Measurements from ENCODE around the gene LTA4H. TPM values are rescaled to one million over a fixed set of nuclear protein-coding genes. Genes with fewer than 3 reads are reported as not detected.
A peak's percentile ranks its signal among the peaks of the same experiment; 100 is the strongest.
"Not testable (repeated sequence)": the region's sequence is repeated elsewhere in the genome, so short reads cannot be mapped to it uniquely, and the experiment has no call there.

LTA4H gene
- polyA plus RNA-seq (ENCODE audit: insufficient read length in 3 of 3) = 100 to 1,000 TPM; 132 to 142 (median 132) TPM

DNA sequence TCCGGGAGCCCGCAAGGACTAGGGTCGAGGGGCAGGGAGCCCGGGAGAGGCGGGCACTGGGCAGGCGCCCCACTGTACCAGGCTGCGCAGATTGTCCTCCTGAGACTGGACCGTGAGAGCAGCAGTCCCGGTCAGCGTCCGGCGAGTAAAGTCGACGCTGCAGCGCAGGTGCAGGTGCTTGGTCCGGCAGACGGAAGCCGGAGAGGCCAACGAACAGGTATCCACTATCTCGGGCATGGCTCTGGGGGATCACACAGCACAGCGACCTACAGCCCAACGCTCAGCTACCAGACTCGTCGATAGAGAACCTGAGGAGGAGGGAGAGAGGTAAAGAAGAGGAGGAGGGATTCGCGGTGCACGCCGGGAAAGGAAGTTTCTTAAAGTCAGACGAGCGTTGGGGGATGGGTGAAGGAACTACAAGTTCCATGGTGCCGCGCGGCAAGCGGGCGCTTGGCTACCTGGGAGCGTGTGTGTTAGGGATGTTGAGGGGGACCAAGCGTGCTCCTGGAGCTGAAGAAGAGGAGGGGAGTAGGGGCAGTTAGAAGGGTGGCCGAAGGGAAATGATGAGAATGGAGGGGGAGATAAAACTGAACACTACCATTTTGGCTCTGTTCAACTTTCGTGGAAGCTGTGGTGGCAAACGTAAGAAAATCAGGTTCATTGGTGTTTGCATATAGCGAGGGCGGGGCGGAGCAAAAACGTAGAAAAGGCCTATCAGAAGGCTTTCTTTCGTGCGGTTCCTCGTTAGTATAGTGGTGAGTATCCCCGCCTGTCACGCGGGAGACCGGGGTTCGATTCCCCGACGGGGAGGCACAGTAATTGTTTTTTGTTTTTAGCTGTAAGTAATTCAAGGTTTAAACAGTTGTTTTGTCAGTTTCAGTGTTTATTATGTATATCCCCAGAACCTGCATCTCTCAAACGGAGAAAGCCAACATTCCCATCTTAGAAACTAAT lies at the start of gene LTA4H:
LTA4H (minus strand) TSS at position 305 of the 954 bp plus-strand sequence; CDS start at position 237, 68 bp downstream.
- peak; percentile 98 to 100 (median 99) for DNase-seq (ENCODE audit: low read depth in 3 of 3, low spot score in 2 of 3)

DNA sequence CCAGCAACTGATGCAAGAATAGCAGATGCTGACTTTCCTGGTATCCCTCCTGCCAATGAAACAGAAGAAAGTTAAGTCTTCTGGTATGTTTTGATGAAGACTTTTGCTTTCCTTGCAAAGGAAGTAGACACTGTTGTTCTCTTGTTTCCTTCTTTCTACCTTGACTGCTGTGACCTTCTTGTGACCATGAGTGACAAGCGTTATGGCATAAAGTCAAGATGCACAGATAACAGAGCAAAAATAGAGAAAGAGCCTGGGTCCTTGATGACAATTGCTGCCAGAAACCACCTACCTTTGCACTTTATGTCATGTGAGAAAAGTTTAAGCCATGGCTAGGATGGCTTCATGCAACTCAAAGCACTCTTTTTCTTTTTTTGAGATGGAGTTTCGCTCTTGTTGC lies 49.2 kb upstream of the LTA4H start:
- no peak for DNase-seq (ENCODE audit: low read depth in 3 of 3, low spot score in 2 of 3)

DNA sequence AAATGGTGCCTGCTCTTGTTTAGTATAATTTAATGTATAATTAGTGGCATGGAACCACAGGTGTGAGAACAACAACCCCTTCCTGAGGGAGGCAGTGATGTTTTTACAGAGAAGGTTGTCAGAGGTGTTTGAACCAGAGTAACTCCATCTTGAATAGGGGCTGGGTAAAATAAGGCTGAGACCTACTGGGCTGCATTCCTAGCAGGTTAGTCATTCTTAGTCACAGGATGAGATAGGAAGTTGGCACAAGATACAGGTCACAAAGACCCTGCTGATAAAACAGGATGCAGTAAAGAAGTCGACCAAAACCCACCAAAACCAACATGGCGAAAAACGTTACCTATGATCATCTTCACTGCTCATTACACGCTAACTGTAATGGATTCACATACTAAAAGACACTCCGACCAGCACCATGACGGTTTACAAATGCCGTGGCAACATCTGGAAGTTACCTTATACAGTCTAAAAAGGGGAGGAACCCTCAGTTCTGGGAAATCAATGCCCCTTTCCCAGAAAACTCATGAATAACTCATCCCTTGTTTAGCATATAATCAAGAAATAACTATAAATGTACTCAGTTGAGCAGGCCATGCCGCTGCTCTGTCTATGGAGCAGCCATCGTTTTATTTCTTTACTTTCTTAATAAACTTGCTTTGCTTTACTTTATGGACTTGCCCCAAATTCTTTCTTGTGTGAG lies 47.8 kb upstream of the LTA4H start:
- DNase-seq (ENCODE audit: low read depth in 3 of 3, low spot score in 2 of 3) = no peak

DNA sequence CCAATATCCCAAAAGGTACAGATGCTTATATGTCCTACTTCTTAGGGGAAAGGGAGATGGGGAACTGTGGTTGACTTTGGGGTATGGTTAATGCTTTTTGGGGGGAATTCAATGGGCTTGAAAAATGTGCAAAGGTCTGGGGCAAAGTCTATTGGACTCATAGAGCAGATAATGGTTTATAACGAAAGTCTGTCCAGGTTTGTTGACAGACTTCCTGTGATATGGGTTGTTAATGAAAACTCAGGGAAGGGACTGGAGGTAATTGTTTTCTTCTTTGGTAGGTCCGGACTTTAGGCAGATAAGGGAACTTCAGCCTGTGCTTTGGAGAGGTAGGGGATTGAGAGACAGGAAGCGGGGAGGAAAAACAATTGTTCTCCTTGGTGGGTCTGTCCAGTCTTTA lies 46.2 kb upstream of the LTA4H start:
- no peak for DNase-seq (ENCODE audit: low read depth in 3 of 3, low spot score in 2 of 3)

DNA sequence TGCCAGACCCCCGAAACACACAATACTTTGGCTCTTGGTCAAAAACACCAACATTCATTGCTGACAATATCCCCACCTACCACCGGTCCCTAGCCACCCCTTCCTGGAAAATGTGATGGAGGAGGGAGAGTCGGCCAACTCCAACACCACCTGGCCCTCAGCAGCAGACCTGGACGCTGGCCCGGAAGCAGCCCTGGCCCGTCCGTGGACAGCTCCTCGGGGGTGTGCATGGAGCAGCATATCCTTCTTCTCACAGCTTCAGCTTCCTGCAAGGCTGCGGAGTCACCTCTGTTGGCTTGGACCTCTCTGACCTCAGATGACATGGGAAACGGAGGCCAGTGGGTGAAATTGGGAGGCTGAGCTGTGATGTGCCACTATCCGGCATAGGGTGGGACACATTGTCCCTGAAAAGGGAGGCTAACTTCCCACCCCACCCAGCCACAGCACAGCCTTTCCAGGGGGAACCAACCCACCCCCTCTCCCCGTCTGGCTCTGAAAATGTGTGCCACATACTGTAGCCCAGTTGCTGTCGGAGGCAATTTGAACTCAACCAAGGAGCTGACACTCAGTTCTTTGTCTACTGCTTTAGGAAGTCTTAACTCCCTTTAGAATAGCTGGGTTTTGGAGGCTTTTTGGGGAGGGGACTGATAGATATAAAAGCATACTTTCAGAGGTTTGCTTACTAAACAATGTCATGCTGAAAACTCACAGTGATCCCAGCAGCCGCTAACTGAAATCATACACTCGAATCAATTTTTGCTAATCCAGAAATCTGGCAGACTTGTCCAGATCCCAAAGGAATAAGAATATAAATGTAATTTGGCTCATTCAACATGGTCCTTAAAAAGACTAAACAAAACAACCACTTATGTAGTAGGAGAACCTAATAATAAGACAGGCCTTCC lies 43.1 kb upstream of the LTA4H start:
- DNase-seq (ENCODE audit: low read depth in 3 of 3, low spot score in 2 of 3) = no peak

DNA sequence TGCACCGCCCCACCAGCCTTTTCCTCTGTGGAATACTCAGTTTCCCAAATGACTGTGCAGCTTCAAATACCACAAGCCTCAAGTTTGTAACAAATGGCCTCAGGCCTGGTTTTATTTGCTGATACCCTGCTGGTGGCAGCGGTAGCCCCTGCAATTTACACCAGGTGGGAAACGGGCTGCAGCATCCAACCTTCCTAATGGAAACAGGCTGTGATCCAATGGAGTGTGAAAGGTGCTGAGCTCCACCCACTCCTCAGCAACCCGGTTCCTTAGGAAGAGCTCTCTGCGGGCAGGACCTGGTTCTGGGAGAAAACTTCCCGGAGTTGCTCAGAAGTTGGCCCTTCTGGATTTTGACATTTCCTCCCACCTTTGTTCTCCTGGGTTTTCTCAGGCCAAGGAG lies 41.7 kb upstream of the LTA4H start:
- DNase-seq (ENCODE audit: low read depth in 3 of 3, low spot score in 2 of 3) = no peak

DNA sequence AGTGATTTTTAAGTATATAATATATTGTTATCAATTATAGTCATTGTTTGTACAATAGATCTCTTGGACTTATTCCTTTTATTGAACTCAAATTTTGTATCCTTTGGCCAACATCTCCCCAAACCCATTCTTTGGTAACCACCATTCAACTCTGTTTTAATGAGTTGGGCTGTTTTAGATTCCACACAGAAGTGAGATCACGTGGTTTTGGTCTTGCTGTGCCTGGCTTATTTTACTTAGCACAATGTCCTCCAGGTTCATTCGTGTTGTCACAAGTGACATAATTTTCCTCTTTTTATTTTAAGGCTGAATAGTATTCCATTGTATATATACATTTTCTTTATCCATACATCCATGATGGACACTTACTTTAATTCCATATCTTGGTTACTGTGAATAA lies 40.2 kb upstream of the LTA4H start:
- DNase-seq (ENCODE audit: low read depth in 3 of 3, low spot score in 2 of 3) = no peak

DNA sequence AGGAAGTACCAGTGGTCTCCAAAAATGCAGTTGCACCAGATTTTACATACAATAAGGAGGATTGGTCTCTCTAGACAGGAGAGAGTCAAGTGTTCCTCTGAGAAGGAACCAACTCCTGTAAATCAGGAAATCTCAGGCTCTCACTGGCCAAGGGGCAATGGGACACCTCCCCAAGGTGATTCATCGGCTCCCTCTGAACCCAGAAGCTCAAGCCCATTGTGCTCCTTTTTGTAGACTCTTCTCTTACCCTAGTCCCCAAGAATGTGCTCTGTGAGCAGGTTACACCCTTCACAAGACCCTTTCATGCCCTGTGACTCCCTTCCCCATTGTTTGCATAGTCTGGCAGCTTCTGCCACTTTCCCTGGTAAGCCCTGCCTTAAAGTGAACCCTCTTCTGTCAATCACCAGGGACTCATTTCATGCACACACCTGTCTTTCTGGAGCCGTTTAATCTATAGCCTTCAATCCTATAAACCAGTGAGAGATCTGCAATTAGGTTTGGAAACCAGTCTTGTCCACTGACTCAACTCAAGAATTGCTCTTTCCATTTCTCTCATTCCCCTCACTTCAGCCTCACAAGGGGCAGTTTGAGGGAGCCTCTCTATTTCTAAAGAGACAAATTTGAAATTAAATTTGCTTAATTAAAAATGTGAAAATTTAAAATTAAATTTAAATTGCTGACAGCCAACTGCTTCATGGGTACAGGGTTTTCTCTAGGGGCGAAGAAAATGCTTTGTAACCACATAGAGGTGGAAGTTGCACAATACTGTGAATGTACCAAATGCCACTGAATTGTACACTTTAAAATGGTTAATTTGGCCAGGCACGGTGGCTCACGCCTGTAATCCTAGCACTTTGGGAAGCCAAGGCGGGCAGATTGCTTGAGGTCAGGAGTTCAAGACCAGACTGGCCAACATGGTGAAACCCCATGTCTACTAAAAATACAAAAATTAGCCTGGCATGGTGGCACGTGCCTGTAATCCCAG lies 38.3 kb upstream of the LTA4H start:
- DNase-seq (ENCODE audit: low read depth in 3 of 3, low spot score in 2 of 3) = no peak

DNA sequence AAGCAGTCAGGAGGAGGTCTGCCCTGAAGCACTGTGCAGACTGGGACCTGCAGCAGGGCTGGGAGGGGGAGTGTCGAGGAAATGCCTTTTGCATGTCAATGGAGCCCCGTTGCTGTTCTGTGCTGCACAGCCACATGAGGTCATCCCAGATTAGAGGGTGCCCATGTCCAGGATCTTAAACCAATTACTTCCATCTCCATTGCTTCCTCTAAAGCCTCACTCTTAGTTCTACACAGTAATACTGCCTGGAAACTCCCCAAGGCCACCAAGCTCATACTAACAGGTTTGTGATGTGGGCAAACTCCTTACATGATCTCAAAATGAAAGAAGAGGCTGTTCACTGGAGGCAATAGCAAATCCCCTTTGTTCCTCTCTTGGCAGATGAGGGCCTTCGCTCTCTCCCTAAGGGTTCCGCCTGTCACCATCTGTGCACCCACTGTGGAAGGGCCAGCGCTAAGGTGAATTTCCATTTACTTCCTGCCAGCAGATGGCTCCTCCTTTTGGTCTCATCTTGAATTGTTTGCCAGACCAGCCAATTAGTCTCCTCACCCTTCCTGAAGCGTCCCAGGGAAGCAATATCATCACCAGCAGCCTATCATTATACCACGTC lies 35.4 kb upstream of the LTA4H start:
- no peak for DNase-seq (ENCODE audit: low read depth in 3 of 3, low spot score in 2 of 3)

DNA sequence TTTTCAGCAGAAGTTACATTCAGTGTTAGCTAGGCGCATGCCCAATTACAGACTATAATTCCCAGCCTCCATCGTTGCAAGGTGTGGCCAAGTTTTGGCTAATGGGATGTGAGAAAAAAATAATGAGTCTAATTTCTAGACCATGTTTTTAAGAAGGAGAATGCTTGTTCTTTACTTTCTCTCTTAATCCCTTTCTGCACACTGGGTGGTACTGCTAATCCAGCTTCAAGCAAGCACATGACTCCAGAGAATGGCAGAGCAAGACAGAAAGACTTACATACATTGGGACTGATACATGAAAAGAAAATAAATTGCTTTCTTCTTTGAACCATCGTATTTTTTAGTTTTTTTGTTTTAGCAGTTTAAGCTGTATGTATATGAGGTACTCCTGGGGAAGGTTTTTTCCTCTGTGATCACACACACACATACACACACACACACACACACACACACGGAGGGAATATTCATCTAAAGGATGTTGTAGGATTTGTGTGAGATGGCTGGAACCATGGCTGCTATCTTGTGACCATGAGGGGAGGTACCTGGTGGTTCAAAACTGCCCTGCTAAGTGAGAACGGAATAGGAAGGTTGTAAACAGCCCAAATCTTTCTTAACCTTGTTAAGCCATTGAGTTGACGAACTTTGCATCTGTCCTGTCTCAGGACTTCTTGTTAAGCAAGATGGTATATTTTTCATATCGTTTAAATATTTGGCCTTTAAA lies 34.3 kb upstream of the LTA4H start:
- no peak for DNase-seq (ENCODE audit: low read depth in 3 of 3, low spot score in 2 of 3)

DNA sequence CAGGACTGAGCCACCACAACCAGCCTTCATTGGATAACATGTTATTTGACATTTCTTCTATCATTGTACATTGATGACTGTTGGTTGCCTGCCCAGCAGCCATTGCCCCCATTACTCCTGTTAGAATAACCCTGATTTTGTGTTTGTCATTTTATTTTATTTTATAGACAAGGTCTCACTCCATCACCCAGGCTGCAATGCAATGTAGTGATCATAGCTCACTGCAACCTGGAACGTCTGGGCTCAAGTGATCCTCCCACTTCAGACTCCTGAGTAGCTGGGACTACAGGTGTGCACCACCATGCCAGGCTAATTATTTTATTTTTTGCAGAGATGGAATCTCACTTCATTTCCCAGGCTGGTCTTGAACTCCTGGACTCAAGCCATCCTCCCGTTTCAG lies 33.2 kb upstream of the LTA4H start:
- DNase-seq (ENCODE audit: low read depth in 3 of 3, low spot score in 2 of 3) = no peak

DNA sequence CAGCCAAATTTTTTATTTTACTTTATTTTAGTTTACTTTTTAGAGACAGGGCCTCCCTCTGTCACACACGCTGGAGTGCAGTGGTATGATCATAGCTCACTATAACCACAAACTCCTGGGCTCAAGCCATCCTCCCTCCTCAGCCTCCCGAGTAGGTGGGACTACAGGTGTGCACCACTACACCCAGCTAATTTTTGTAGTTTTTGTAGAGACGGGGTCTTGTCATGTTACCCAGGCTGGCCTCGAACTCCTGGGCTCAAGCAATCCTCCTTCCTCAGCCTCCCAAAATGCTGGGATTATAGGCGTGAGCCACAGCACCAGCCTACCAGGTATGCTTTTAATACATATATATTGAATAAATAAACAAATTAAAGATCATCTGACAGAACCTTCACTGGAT lies 32.7 kb upstream of the LTA4H start:
- DNase-seq (ENCODE audit: low read depth in 3 of 3, low spot score in 2 of 3) = no peak

DNA sequence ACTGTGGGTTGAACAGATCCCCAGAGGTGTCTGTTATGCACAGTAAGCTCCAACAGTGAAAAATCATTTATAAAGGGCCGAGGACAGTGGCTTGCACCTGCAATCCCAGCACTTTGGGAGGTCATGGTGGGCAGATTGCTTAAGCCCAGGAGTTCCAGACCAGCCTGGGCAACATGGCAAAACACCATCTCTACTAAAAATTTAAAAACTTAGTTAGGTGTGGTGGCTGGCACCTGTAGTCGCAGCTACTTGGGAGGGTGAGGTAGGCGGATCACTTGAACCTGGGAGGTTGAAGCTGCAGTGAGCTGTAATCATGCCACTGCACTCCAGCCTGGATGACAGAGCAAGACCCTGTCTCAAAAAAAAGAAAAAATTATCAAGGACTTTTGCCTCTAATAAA lies 30.4 kb upstream of the LTA4H start:
- not testable (repeated sequence) for DNase-seq (ENCODE audit: low read depth in 3 of 3, low spot score in 2 of 3)

DNA sequence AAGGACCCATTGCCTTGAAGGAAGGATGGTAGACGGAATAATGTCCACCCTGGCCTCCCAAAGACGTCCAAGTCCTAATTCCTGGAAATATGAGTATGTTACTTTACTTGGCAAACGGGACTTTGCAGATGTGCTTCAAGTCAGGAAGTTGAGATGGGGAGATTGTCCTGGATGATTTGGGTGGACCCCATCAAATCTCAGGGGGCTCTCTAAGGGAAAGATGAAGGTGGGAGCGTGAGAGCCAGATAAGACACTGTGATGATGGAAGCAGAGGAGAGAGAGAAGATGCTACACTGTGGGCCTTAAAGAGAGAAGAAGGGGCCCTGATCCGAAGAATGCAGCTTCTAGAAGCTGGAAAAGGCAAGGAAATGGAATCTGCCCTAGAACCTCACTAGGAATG lies 29.6 kb upstream of the LTA4H start:
- no peak for DNase-seq (ENCODE audit: low read depth in 3 of 3, low spot score in 2 of 3)

DNA sequence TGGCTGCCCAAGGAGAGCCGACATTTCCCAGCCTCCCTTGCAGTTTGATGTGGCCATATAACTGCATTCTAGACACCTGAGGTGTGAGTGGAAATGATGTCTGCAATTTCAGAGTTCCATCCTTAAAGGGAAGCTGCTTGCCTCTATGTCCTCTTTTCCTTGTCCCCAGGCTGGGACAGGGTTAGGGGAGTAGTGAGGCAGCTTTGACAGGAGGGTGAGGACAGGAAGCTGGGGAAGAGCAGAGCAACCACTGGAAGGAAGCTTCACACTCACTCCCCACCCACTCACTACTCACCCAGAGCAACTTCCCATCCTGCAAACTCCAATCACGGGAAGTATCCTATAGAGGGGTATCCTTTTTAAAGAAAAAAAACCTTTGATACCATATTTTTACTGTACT lies 28.9 kb upstream of the LTA4H start:
- no peak for DNase-seq (ENCODE audit: low read depth in 3 of 3, low spot score in 2 of 3)

DNA sequence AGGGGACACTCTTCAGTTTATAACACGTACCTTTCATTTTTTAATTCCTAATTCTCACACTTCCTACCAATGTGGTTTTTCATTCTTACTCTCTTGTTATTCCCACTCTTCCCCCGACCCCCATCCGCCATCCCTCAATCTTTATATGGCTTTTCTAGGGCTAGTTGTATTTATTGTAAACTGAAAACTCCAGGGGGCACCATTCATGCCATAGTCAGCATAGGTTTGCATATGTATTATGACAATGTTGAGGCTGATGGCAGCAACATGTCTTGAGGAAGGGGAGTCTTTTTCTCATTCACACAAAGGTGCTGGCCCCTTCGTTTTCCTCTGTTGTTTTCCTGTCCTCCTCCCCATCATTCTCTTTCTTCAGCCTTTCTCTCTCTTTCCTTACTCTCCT lies 27.7 kb upstream of the LTA4H start:
- DNase-seq (ENCODE audit: low read depth in 3 of 3, low spot score in 2 of 3) = no peak

DNA sequence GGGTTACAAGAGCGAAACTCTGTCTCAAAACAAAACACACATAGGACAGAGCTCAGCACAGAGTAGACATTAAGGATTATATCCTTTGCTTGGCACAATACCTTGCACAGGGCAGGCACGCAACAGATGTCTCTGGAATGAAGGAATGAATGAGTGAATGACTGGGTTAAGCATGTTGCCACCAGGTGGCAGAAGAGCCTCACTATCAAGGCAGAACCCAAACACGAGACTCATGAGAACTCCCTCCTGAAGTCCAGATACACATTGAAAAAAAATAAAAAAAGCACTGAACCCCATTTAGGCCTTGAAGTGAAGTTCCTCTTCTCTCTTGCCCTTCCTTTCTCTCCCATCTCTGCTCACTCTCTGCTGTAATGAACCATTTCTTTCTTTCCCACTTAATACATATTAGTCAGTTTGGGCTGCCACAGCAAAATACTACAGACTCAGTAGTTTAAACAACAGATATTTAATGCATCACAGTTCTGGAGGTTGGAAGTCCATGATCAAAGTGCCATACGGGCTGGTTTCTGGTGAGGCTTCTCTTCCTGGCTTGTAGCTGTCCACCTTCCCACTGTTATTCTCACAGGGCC lies 26.6 kb upstream of the LTA4H start:
- peak in 2 of 3 donors; percentile 59 to 70 for DNase-seq (ENCODE audit: low read depth in 3 of 3, low spot score in 2 of 3)

DNA sequence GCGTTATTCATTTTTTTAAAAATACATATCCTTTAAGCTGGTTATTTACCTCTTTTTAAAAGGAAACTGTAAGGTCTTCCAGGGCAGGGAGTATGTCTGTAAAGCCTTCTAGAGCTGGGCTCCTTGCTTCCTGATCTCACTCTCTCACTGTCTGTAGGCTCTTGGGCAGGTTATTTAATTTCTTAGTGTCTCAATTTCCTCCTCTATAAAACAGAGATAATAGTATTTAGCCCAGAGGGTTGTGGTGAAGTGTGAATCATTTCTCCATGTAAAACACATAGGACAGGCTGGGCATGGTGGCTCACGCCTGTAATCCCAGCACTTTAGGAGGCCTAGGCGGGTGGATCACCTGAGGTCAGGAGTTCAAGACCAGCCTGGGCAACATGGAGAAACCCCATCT lies 25.9 kb upstream of the LTA4H start:
- no peak for DNase-seq (ENCODE audit: low read depth in 3 of 3, low spot score in 2 of 3)
